Aorta (tissue), 5 donors: Measurements from ENCODE around the gene VPS54. TPM values are rescaled to one million over a fixed set of nuclear protein-coding genes. Genes with fewer than 3 reads are reported as not detected.
"Not testable (repeated sequence)": the region's sequence is repeated elsewhere in the genome, so short reads cannot be mapped to it uniquely, and the experiment has no call there.

Experiments
- ATAC-seq: fragments of 200-7000 bp; cut with Tn5 transposase; one replicate; pipeline ENCODE4 v1.9.1; 2022; ENCODE audit warnings: moderate library complexity; ENCODE audit not compliant: low FRiP score
- DNase-seq, 2 donors: peaks; one replicate each; pipeline ENCODE4 v3.0.0-alpha.2; 2020
- H3K27ac ChIP-seq, 2 donors: one replicate each; pipeline ENCODE4 v1.5.1; 2013; ENCODE audit warnings: low read length in 2 of 2, mild to moderate bottlenecking in 2 of 2, moderate library complexity in 2 of 2, control low read depth in 1 of 2, inconsistent platforms in 1 of 2, low read depth in 1 of 2
- H3K27me3 ChIP-seq, 2 donors: one replicate each; pipeline ENCODE4 v1.6.1; 2013; ENCODE audit warnings: control low read depth in 1 of 2, low read length in 1 of 2, mild to moderate bottlenecking in 1 of 2, moderate library complexity in 1 of 2; ENCODE audit not compliant: insufficient read depth in 2 of 2, control insufficient read depth in 1 of 2
- H3K36me3 ChIP-seq, 2 donors: one replicate each; pipeline ENCODE4 v1.6.1; 2013; ENCODE audit warnings: control low read depth in 1 of 2, low read length in 1 of 2, mild to moderate bottlenecking in 1 of 2; ENCODE audit not compliant: insufficient read depth in 2 of 2, control insufficient read depth in 1 of 2
- H3K4me1 ChIP-seq, 2 donors: one replicate each; pipeline ENCODE4 v1.6.1; 2013; ENCODE audit warnings: low read length in 2 of 2, control low read depth in 1 of 2, mild to moderate bottlenecking in 1 of 2, moderate library complexity in 1 of 2; ENCODE audit not compliant: insufficient read depth in 2 of 2, control insufficient read depth in 1 of 2
- H3K4me3 ChIP-seq, 2 donors: one replicate each; pipeline ENCODE4 v1.5.1; 2013; ENCODE audit warnings: low read length in 2 of 2, control low read depth in 1 of 2, mild to moderate bottlenecking in 1 of 2
- H3K9me3 ChIP-seq: one replicate; pipeline ENCODE4 v1.6.1; 2013; ENCODE audit warnings: mild to moderate bottlenecking, low read length; ENCODE audit not compliant: control insufficient read depth
- WGBS, 2 donors: extraction: QIAGEN DNeasy Blood & Tissue Kit; methylation state at CpG; one replicate each; pipeline ENCODE4 v1.1.7; 2013; 5-methylcytosine and 5-hydroxymethylcytosine counted together
- intact Hi-C, 2 donors: fragments of 100-400 bp; cut with DNase I; formaldehyde crosslinking; loops; one replicate each; pipeline versions ENCODE4 v1.14.2 to v1.15.0; 2022
- polyA plus RNA-seq, 2 donors: library from polyadenylated mRNA; stranded (reverse); fragments of 200-250 nt; gene quantifications; one replicate each; pipeline ENCODE4 v1.2.3, GENCODE V29; 2013
- total RNA-seq, 2 donors: library from RNA; stranded (reverse); fragmentation: NEBNext Ultra II Directional; extraction: Animal tissue kit (Norgen Biotek cat#: 25700); gene quantifications; one replicate each; pipeline ENCODE4 v1.2.1, GENCODE V29; 2021
- donor health status: healthy with polysubstance abuse.
- donor health status: Bipolar disorder and iron deficiency.
- donor health status: DM: no; HTN: no; CAD: no.
- donor health status: DM: no; HTN: no; CAD: no.
- donor health status: DM: yes; HTN: yes; CAD: no.

The VPS54 gene
- total and polyA plus RNA-seq, 4 donors: 10.9 to 24.4 (median 22.4) TPM

DNA sequence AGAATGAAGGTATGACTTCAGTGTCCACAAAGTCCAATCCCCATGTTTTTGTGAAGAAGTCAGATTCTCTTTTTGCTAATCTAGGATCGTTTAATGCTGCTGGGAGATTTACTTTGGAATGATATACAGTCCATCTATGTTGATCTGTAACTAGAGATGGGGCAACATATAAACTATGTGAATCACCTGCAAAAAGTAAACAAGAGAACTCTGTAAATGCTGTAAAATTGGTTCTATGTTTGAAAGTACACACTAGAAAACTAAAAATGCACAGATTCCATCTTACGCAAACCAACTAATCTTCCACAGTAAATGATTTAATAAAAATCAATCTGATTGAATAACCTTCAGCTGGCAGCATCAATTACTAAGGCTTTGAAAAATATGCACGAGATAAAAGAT, 37.5 kb downstream of the VPS54 start:
- 85 to 89% methylated on average over 3 of the region's 3 CpGs for WGBS, 2 donors

DNA sequence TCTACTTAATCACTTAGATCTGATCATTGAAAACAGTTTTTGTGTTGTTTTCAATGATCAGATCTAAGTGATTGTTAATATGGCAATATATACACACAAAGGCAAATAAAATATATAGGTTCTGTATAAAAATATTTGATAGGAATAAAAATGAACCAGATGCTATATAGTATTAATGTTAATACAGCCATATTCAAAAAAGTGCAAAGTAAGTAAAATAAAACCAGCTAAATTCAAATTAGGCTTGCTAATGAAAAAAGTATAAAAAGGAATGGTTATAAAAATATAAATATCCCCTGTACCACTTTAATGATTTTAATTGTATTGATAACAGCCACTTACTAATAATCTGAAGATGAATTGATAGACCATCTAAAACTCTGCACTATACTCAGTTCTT, 38.4 kb downstream of the VPS54 start:
- peaks cover 0 to 2% of the 10 kb centered on the region in 2 donors for H3K36me3 ChIP-seq
- no peak overlapping the region for H3K4me3 ChIP-seq
- H3K9me3 ChIP-seq: no peaks in the 10 kb centered on the region
- no peaks in the 10 kb centered on the region for H3K4me1 ChIP-seq
- no peaks in the 10 kb centered on the region for H3K27me3 ChIP-seq
- ATAC-seq (no peak), DNase-seq (no peak)
- intact Hi-C loops: no loop called here
- H3K27ac ChIP-seq: no peak overlapping the region

More for the DNA sequence above, 37.5 kb downstream of the VPS54 start:
- no peaks in the 10 kb centered on the region for H3K4me1 ChIP-seq
- no peaks in the 10 kb centered on the region for H3K9me3 ChIP-seq
- DNase-seq (no peak), ATAC-seq (no peak)
- intact Hi-C loops: no loop called here
- H3K4me3 ChIP-seq: no peak overlapping the region
- H3K27ac ChIP-seq: no peak overlapping the region
- H3K27me3 ChIP-seq: no peaks in the 10 kb centered on the region
- H3K36me3 ChIP-seq: peaks cover 0 to 2% of the 10 kb centered on the region in 2 donors

DNA sequence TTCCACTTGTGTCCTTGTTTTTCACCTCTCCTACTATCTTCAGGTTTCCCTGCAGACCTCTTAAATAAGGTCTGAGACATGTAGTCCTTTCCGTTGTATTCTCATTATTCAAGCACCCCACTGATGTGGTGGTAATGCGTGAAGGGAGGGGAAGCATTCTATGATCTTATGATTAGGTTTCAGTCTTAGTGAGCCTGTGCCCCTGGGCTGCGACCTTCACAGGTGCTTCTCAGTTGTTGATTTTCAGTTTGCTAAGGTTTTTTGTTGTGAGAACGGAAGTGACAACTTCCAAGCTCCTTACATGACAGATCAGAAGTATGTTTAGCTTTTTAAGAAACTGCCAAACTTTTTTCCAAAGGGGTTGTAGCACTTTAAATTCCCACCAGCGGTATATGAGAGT, 41.3 kb downstream of the VPS54 start:
- ATAC-seq: no peak
- H3K9me3 ChIP-seq: no peaks in the 10 kb centered on the region
- H3K36me3 ChIP-seq: peaks cover 0 to 2% of the 10 kb centered on the region in 2 donors
- 94 to 96% methylated on average over 5 of the region's 5 CpGs for WGBS, 2 donors
- intact Hi-C loops: no loop called here
- H3K4me3 ChIP-seq: no peak overlapping the region
- H3K27me3 ChIP-seq: no peaks in the 10 kb centered on the region
- no peak for DNase-seq
- H3K27ac ChIP-seq: no peak overlapping the region
- no peaks in the 10 kb centered on the region for H3K4me1 ChIP-seq

DNA sequence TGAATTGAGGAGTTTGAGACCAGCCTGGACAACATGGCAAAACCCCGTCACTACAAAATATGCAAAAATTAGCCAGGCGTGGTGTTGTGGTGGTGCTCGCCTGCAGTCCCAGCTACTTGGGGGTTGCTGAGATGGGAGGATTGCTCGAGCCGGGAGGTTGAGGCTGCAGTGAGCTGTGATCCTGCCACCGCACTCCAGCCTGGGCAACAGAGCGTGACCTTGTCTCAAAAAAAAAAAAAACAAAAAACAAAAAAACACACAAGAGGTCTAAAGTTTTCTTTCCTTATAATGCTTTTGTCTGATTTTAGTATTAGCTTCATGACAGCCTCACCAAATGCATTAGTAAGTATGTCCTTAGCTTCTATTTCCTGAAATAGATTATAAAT, 43.1 kb downstream of the VPS54 start:
- no peaks in the 10 kb centered on the region for H3K9me3 ChIP-seq
- H3K4me1 ChIP-seq: no peaks in the 10 kb centered on the region
- no peak overlapping the region for H3K4me3 ChIP-seq
- no peaks in the 10 kb centered on the region for H3K27me3 ChIP-seq
- DNase-seq (no peak), ATAC-seq (no peak)
- no peak overlapping the region for H3K27ac ChIP-seq
- 98% methylated on average over 7 of the region's 7 CpGs for whole genome bisulfite sequencing, 2 donors
- intact Hi-C loops: no loop called here
- peaks cover 0 to 3% of the 10 kb centered on the region in 2 donors for H3K36me3 ChIP-seq

DNA sequence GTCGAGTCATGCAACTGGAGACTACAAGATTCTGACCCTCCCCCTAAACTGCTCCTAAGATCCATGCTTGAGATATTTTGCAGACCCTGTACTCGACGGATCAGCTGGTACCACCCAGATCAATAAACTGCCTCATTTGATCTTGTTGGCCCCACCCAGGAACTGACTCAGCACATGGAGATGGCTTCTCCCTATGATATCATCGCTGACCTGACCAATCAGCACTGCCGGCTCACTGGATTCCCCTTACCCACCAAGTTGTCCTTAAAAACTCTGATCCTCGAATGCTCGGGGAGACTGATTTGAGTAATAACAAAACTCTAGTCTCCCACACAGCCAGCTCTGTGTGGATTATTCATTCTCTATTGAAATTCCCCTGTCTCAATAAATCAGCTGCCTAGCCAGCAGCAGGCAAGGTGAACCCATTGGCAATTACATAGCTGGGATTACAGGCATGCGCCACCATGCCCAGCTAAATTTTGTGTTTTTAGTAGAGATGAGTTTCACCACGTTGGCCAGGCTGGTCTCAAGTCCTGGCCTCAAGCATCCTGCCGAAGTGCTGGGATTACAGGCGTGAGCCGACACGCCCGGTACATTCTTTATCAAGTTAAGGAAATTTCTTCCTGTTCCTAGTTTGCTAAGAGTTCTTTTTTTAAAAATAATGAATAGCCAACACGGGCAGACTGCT, 43.6 kb downstream of the VPS54 start:
- H3K27me3 ChIP-seq: no peaks in the 10 kb centered on the region
- peaks cover 0 to 3% of the 10 kb centered on the region in 2 donors for H3K36me3 ChIP-seq
- H3K27ac ChIP-seq: no peak overlapping the region
- ATAC-seq (no peak), DNase-seq (no peak)
- intact Hi-C loops: no loop called here
- no peaks in the 10 kb centered on the region for H3K9me3 ChIP-seq
- no peak overlapping the region for H3K4me3 ChIP-seq
- no peaks in the 10 kb centered on the region for H3K4me1 ChIP-seq
- 93 to 96% methylated on average over 15 of the region's 15 CpGs for WGBS, 2 donors

DNA sequence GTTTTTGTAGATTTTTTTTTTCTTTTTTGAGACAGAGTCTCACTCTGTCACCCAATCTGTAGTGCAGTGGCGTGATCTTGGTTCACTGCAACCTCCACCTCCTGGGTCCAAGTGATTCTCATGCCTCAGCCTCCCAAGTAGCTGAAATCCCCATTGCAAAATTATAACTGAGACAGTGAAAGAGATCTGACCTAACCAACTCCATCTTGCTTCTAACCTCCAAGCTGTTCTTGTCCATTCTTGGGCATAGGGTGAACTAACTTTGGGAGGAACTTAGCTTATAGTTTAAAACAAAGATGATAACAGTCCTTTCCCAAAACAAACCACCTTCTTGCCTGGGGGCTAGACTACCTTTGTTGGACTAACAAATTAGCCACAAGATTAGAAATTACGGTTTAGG, 44.2 kb downstream of the VPS54 start:
- 98 to 99% methylated on average over 2 of the region's 2 CpGs for WGBS, 2 donors
- not testable (repeated sequence) for H3K36me3 ChIP-seq

DNA sequence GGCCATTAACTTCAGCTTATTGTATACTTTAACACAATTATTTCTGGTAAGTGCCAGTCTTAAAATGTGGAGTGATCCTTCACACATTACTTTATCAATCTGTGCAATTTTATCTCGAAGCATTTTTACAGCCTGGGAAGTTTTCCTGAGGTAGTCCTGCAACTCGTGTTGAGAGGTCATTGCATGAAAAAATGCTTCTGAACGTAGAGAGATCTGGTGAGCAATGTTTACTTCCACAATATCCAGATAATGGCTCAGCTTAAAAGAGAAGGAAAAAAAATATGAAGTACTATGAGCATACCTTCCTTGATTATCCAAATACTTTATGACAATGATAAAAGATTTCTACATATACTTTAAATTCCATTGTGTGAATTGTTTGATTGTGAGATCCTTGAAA, 57.0 kb downstream of the VPS54 start:
- ATAC-seq (no peak), DNase-seq (no peak)
- Histone ChIP-seq H3K4me3 (no peak overlapping the region), H3K4me1 (no peaks in the 10 kb centered on the region), H3K9me3 (no peaks in the 10 kb centered on the region), H3K36me3 (peaks cover 0 to 2% of the 10 kb centered on the region in 2 donors), H3K27me3 (no peaks in the 10 kb centered on the region), H3K27ac (no peak overlapping the region)
- WGBS, 2 donors: 52 to 63% methylated on average over 3 of the region's 3 CpGs
- intact Hi-C loops: no loop called here

More for the DNA sequence above, 44.2 kb downstream of the VPS54 start:
- H3K27ac ChIP-seq, H3K27me3 ChIP-seq, DNase-seq, H3K9me3 ChIP-seq, intact Hi-C loops, H3K4me1 ChIP-seq, H3K4me3 ChIP-seq, ATAC-seq: not testable (repeated sequence)

DNA sequence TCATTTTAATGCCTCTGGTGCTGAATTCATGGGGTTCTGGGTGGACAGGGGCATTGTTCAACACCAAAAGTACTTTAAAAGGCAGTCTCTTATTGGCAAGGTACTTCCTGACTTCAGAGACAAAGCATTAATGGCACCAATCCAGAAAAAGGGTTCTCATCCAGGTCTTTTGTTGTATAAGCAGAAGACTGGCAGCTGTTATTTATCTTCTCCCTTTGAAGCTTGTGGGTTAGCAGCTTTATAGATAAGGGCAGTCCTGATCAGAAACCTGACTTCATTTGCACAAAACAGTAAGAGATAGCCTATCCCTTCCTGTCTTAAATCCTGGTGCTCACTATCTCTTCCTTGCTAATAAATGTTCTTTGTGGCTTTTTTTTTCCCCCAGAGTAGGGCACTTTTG, 68.8 kb downstream of the VPS54 start:
- Histone ChIP-seq H3K27me3 (no peaks in the 10 kb centered on the region), H3K27ac (no peak overlapping the region), H3K4me3 (no peak overlapping the region), H3K36me3 (peaks cover 0 to 2% of the 10 kb centered on the region in 2 donors), H3K9me3 (no peaks in the 10 kb centered on the region), H3K4me1 (no peaks in the 10 kb centered on the region)
- DNase-seq: no peak
- intact Hi-C loops: no loop called here
- ATAC-seq: no peak

DNA sequence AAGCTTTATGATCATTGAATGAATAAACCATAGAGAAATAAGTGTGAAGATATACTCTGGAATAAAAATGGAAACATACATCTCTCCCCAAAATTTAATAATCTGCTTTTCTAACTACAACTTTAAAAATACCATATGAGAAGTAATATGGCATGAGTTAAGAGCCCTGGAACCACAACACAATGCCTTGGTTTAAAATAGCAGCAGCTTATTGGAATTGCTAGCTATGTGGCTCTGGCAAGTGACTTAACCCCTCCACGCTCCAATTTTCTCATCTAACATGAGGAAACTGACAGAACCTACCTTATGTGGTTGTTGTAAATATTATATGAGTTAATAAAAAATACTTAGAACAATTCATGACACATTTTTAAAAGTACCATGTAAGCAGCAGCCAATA, 76.4 kb downstream of the VPS54 start:
- WGBS, 2 donors: 53 to 54% methylated on average over 1 of the region's 1 CpG
- H3K4me3 ChIP-seq: no peak overlapping the region
- H3K4me1 ChIP-seq: no peaks in the 10 kb centered on the region
- H3K9me3 ChIP-seq: no peaks in the 10 kb centered on the region
- no peaks in the 10 kb centered on the region for H3K36me3 ChIP-seq
- ATAC-seq: no peak
- intact Hi-C loops: no loop called here
- H3K27ac ChIP-seq: no peak overlapping the region
- DNase-seq: no peak
- H3K27me3 ChIP-seq: no peaks in the 10 kb centered on the region
